Measurements from ENCODE around the gene FMR1. TPM values are rescaled to one million over a fixed set of nuclear protein-coding genes. Genes with fewer than 3 reads are reported as not detected.

The FMR1 gene
- total RNA-seq, 1 donor from 2014 or later = 30.8 TPM

Other genes starting within 250 kb of the FMR1 start
- gene FMR1NB, start 69.4 kb downstream of the FMR1 start, total RNA-seq = not detected